HepG2 (cell line): ENCODE results near the gene ST3GAL4. TPM values are rescaled to one million over a fixed set of nuclear protein-coding genes. Genes with fewer than 3 reads are reported as not detected.
"Not testable (repeated sequence)": the region's sequence is repeated elsewhere in the genome, so short reads cannot be mapped to it uniquely, and the experiment has no call there.

Source experiments
- ATAC-seq: fragments of 200-7000 bp; cut with Tn5 transposase; 3 replicates; pipeline ENCODE4 v1.9.1; 2020; ENCODE audit warnings: mild to moderate bottlenecking, moderate library complexity
- BruUV-seq: library from RNA; stranded (reverse); fragments of 400-500 nt; replicated peaks from 2 replicates; lab custom pipeline; 2021; lab: Mats Ljungman, UMichigan
- CTCF ChIA-PET: fragments of 300-600 bp; formaldehyde crosslinking; extraction: SDS; loops from one replicate; lab custom pipeline; 2021; ENCODE audit warnings: low total read pairs, inconsistent platforms, low intra/inter-chr PET ratio; lab: Yijun Ruan, JAX
- POLR2A ChIA-PET: fragments of 350-600 bp; sonication (Branson Sonifier 250); formaldehyde crosslinking; loops from one replicate; lab custom pipeline; 2020; ENCODE audit warnings: antibody characterized with exemption, inconsistent platforms; lab: Yijun Ruan, JAX
- DNase-seq: peaks from one replicate; pipeline ENCODE4 v3.0.0-alpha.2; 2015; ENCODE audit warnings: low spot score
- FAIRE-seq: peaks from 3 replicates; lab custom pipeline; 2011; peaks lifted over from hg19 to GRCh38; lab: Jason Lieb, UNC
- H2AFZ ChIP-seq: one replicate; pipeline ENCODE4 v1.6.1; 2011; ENCODE audit warnings: low read length, inconsistent platforms
- H3K27ac ChIP-seq: fragments of 300-600 bp; 3 replicates; pipeline ENCODE4 v1.8.0; 2011; ENCODE audit warnings: mixed run types, mild to moderate bottlenecking, mixed read lengths, low read length, inconsistent platforms; ENCODE audit not compliant: insufficient read depth; ENCODE audit errors: extremely low read length
- H3K27me3 ChIP-seq, 2 experiments: fragments of 200-600 bp in 1 of 2; 2 replicates in 1 of 2; 3 replicates in 1 of 2; pipeline versions ENCODE4 v1.6.0 to v1.8.0; 2011; ENCODE audit warnings: low read length in 2 of 2, mild to moderate bottlenecking in 2 of 2, moderate library complexity in 2 of 2, inconsistent platforms in 1 of 2; ENCODE audit not compliant: insufficient read depth in 2 of 2, control insufficient read depth in 1 of 2
- H3K36me3 ChIP-seq, 2 experiments: fragments of 200-600 bp in 1 of 2; replicated peaks in 1 of 2; 2 replicates in 1 of 2; 3 replicates in 1 of 2; pipeline versions ENCODE4 v1.5.1 to v1.8.0; 2011; ENCODE audit warnings: low read length in 2 of 2, inconsistent platforms in 1 of 2; ENCODE audit not compliant: insufficient read depth in 2 of 2, control insufficient read depth in 1 of 2
- H3K4me1 ChIP-seq: 2 replicates; pipeline ENCODE4 v1.5.1; 2012; ENCODE audit warnings: low read length, inconsistent platforms; ENCODE audit not compliant: insufficient read depth
- H3K4me2 ChIP-seq: 2 replicates; pipeline ENCODE4 v1.6.0; 2011; ENCODE audit warnings: low read depth, low read length, inconsistent platforms
- H3K4me3 ChIP-seq, 3 experiments: fragments of 200-600 bp in 1 of 3; sonication (generic), shearing (Covaris generic) in 1 of 3; replicated peaks in 1 of 3; 2 replicates each; pipeline ENCODE4 v1.5.1; 2011 to 2016; ENCODE audit warnings: low read length in 3 of 3, inconsistent platforms in 2 of 3, low read depth in 2 of 3, mild to moderate bottlenecking in 2 of 3, control low read depth in 1 of 3, mixed read lengths in 1 of 3; ENCODE audit not compliant: insufficient read depth in 1 of 3
- H3K79me2 ChIP-seq: one replicate; pipeline ENCODE4 v1.6.1; 2011; ENCODE audit warnings: low read length, inconsistent platforms; ENCODE audit not compliant: insufficient read depth
- H3K9ac ChIP-seq: 2 replicates; pipeline ENCODE4 v1.6.0; 2011; ENCODE audit warnings: mild to moderate bottlenecking, low read depth, low read length, inconsistent platforms; ENCODE audit not compliant: insufficient read depth
- H3K9me3 ChIP-seq: 2 replicates; pipeline ENCODE4 v1.5.1; 2012; ENCODE audit warnings: mild to moderate bottlenecking, low read length
- H4K20me1 ChIP-seq: 2 replicates; pipeline ENCODE4 v1.6.0; 2011; ENCODE audit warnings: inconsistent platforms, mild to moderate bottlenecking, low read length, moderate library complexity; ENCODE audit not compliant: insufficient read depth
- AGO1 ChIP-seq: fragments of 200-400 bp; formaldehyde crosslinking; IDR thresholded peaks from 2 replicates; pipeline ENCODE4 v1.6.1; 2017; ENCODE audit warnings: mild to moderate bottlenecking, low read depth, low read length, moderate library complexity; ENCODE audit not compliant: poor library complexity, severe bottlenecking
- KLF11 ChIP-seq: IDR thresholded peaks from 2 replicates; pipeline ENCODE4 v1.6.1; 2016; ENCODE audit warnings: missing compliant biosample characterization
- NCOA5 ChIP-seq: sonication (generic); formaldehyde crosslinking; IDR thresholded peaks from 2 replicates; pipeline ENCODE4 v1.4.0; 2020; ENCODE audit warnings: missing genetic modification reagents
- ZNF20 ChIP-seq: sonication (generic); formaldehyde crosslinking; IDR thresholded peaks from 2 replicates; pipeline ENCODE4 v1.4.0; 2020; ENCODE audit warnings: mild to moderate bottlenecking, moderate library complexity, missing genetic modification reagents
- ZNF546 ChIP-seq: sonication (generic); formaldehyde crosslinking; conservative IDR thresholded peaks from 2 replicates; pipeline ENCODE4 v1.8.1; 2023; ENCODE audit warnings: mild to moderate bottlenecking, missing genetic modification reagents
- ZNF672 ChIP-seq: sonication (generic); formaldehyde crosslinking; IDR thresholded peaks from 2 replicates; pipeline ENCODE4 v1.8.1; 2022; ENCODE audit warnings: missing genetic modification reagents
- ZNF775 ChIP-seq: sonication (generic); formaldehyde crosslinking; IDR thresholded peaks from 2 replicates; pipeline ENCODE4 v1.4.0; 2020; ENCODE audit warnings: missing genetic modification reagents, mild to moderate bottlenecking, moderate library complexity, borderline replicate concordance
- WGBS: methylation state at CpG from one replicate; pipeline ENCODE4 v1.1.6; 2017; ENCODE audit warnings: low lambda C conversion rate; 5-methylcytosine and 5-hydroxymethylcytosine counted together
- in situ Hi-C: cut with HindIII; loops from 2 replicates; pipeline ENCODE4 v1.10.0; 2017; ENCODE audit warnings: low pct_unique_long_range_greater_than_20kb; ENCODE audit not compliant: extremely low pct_ligation_motif_present
- intact Hi-C: fragments of 100-400 bp; cut with micrococcal nuclease; formaldehyde crosslinking; loops from one replicate; pipeline ENCODE4 v1.10.0; 2022; ENCODE audit not compliant: unreplicated experiment
- polyA plus RNA-seq, 8 experiments: library from polyadenylated mRNA; depleted of rRNA in 3 of 8; stranded (reverse) in 7 of 8; unstranded in 1 of 8; fragments of >200 nt; fragmentation: Illumina TruSeq in 4 of 8; extraction: Trizol in 4 of 8; gene quantifications; 2 replicates each; pipeline versions ENCODE4 v1.2.1 to v1.2.3, GENCODE V29; 2011 to 2016; ENCODE audit warnings: low read depth in 4 of 8, missing spikeins in 1 of 8, mixed read lengths in 1 of 8; ENCODE audit not compliant: insufficient read depth in 1 of 8
- total RNA-seq, 5 experiments: library from RNA; depleted of rRNA; stranded (reverse); fragments of >200 nt; fragmentation: Illumina TruSeq; extraction: Trizol; gene quantifications; 2 replicates each; pipeline ENCODE4 v1.2.3, GENCODE V29; 2016; ENCODE audit warnings: low read depth in 1 of 5
- TF ChIP-seq, protein P1 (sequence below): sonication (generic); formaldehyde crosslinking; IDR thresholded peaks from 2 replicates; pipeline ENCODE4 v1.4.0; 2020; ENCODE audit warnings: missing genetic modification reagents, low read depth, mild to moderate bottlenecking, borderline replicate concordance
- TF ChIP-seq, protein P2 (sequence below): sonication (generic); formaldehyde crosslinking; IDR thresholded peaks from 2 replicates; pipeline ENCODE4 v1.4.0; 2020; ENCODE audit warnings: missing genetic modification reagents

Gene ST3GAL4
- total and polyA plus RNA-seq, 2 of the 13 experiments (the other 11 are each of a cell fraction or from before 2014, with no cell fraction given): 9.1 to 13.3 TPM

DNA sequence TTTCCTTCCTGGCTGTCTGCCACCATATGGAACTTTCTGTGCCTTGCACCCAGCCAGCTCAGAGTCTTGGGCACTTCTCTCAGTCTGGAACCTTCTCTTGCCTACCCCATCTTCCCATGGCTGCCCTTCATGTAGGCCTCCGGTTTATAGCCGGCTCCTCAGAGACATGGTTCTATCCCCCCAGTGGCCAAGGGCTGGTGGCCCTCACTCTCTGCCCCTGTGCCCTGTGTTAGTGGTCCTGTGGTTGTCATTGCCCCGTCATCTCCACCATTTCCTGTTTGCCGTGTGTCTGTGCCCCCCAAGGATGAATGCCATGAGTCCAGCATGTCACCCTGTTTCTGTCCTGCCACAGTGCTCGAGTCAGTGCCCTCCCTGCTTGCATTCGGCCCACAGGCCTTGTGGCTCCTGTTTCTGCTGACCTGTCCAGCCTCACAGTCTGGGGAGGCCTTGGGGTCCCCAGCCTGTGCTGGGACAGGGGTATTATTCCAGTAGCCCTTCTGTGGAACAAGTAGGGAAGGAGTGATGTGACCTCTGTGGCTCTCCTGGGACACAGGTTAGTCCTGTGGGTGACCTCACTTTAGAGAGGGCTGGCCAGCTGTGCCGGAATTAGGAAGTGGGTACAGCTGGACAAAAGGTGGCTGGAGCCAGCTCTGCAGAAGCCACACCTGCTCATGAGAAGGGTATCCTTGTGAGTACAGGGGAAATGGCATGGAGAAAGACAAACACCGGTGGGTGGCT, 30.7 kb downstream of the ST3GAL4 start:
- H3K4me3 ChIP-seq: no peak overlapping the region
- ChIA-PET CTCF (no interaction called here), POLR2A (no interaction called here)
- H3K4me1 ChIP-seq: no peaks in the 10 kb centered on the region
- no peak for DNase-seq
- no TSS peak for BruUV-seq
- intact Hi-C loops (no loop called here), in situ Hi-C loops (no loop called here)
- no peaks in the 10 kb centered on the region for H3K27me3 ChIP-seq
- no peak overlapping the region for H3K4me2 ChIP-seq
- no peak overlapping the region for H3K9ac ChIP-seq
- H4K20me1 ChIP-seq: no peaks in the 10 kb centered on the region
- TF ChIP-seq AGO1 (no peak), ZNF775 (CRISPR knock-in tag) (no peak), ZNF546 (no peak), KLF11 (CRISPR knock-in tag) (no peak), ZNF672 (CRISPR knock-in tag) (no peak), NCOA5 (no peak), ZNF20 (CRISPR knock-in tag) (no peak)
- TF ChIP-seq, protein P1, sequence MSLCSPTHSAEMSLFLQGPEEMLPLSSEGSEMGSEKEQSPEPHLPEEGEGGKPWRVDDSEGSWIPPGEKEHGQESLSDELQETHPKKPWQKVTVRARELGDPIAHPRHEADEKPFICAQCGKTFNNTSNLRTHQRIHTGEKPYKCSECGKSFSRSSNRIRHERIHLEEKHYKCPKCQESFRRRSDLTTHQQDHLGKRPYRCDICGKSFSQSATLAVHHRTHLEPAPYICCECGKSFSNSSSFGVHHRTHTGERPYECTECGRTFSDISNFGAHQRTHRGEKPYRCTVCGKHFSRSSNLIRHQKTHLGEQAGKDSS (CRISPR knock-in tag): no peak
- TF ChIP-seq, protein P2, sequence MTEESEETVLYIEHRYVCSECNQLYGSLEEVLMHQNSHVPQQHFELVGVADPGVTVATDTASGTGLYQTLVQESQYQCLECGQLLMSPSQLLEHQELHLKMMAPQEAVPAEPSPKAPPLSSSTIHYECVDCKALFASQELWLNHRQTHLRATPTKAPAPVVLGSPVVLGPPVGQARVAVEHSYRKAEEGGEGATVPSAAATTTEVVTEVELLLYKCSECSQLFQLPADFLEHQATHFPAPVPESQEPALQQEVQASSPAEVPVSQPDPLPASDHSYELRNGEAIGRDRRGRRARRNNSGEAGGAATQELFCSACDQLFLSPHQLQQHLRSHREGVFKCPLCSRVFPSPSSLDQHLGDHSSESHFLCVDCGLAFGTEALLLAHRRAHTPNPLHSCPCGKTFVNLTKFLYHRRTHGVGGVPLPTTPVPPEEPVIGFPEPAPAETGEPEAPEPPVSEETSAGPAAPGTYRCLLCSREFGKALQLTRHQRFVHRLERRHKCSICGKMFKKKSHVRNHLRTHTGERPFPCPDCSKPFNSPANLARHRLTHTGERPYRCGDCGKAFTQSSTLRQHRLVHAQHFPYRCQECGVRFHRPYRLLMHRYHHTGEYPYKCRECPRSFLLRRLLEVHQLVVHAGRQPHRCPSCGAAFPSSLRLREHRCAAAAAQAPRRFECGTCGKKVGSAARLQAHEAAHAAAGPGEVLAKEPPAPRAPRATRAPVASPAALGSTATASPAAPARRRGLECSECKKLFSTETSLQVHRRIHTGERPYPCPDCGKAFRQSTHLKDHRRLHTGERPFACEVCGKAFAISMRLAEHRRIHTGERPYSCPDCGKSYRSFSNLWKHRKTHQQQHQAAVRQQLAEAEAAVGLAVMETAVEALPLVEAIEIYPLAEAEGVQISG: no peak
- TF ChIP-seq, all 625 proteins: peak for 0
- H3K79me2 ChIP-seq: no peaks in the 10 kb centered on the region
- WGBS: 95% methylated on average over 8 of the region's 8 CpGs
- ATAC-seq: no peak
- no peak for FAIRE-seq
- no peaks in the 10 kb centered on the region for H3K36me3 ChIP-seq
- H3K27ac ChIP-seq: no peak overlapping the region
- H2AFZ ChIP-seq: no peak overlapping the region
- no peaks in the 10 kb centered on the region for H3K9me3 ChIP-seq

DNA sequence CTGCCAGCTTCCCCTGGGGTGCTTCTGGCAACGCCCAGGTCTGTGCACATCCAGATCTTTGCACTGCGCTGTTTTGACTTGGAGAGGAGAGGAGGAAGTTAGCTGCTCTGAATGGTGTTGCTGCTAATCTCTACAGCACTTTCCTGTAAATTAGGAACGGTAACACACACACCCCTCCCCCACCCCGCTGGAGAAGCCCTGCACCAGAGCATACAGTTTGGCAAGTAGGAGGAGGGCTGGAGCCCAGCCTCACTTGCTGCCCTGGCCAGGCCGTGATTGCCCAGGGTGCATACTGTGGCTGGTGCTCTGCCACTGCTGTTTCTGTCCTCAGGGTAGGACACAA, 31.2 kb downstream of the ST3GAL4 start:
- H4K20me1 ChIP-seq, H3K36me3 ChIP-seq, H3K9me3 ChIP-seq, H3K27ac ChIP-seq, DNase-seq, H3K4me3 ChIP-seq, FAIRE-seq, H3K4me1 ChIP-seq, H2AFZ ChIP-seq, BruUV-seq, in situ Hi-C loops, H3K9ac ChIP-seq, H3K4me2 ChIP-seq, POLR2A ChIA-PET, H3K79me2 ChIP-seq, intact Hi-C loops, ATAC-seq, CTCF ChIA-PET, H3K27me3 ChIP-seq: not testable (repeated sequence)
- 100% methylated on average over 4 of the region's 5 CpGs for WGBS
